Measurements from ENCODE around the gene ADAMTS14.

ADAMTS14 gene

GRCh38 chr10:70771311-70772194 is 99.2 kb downstream of the ADAMTS14 start:
- no peak for DNase-seq (ENCODE audit: low read depth in 2 of 2)

- DNase-seq (ENCODE audit: low read depth in 2 of 2) = no peak
Observed at GRCh38 chr10:70772627-70773026, 100.3 kb downstream of the ADAMTS14 start.

- no peak for DNase-seq (ENCODE audit: low read depth in 2 of 2)
Observed at GRCh38 chr10:70773461-70773860, 101.2 kb downstream of the ADAMTS14 start.

- DNase-seq (ENCODE audit: low read depth in 2 of 2) = no peak
Observed at GRCh38 chr10:70773965-70774809, 101.9 kb downstream of the ADAMTS14 start.

GRCh38 chr10:70774810-70775678 is 102.7 kb downstream of the ADAMTS14 start:
- DNase-seq (ENCODE audit: low read depth in 2 of 2) = no peak

- no peak for DNase-seq (ENCODE audit: low read depth in 2 of 2)
Observed at GRCh38 chr10:70775679-70776454, 103.6 kb downstream of the ADAMTS14 start.

- DNase-seq (ENCODE audit: low read depth in 2 of 2) = no peak
Observed at GRCh38 chr10:70776455-70777005, 104.2 kb downstream of the ADAMTS14 start.

GRCh38 chr10:70777063-70777875 is 105.0 kb downstream of the ADAMTS14 start:
- no peak for DNase-seq (ENCODE audit: low read depth in 2 of 2)

GRCh38 chr10:70778267-70778924 is 106.1 kb downstream of the ADAMTS14 start:
- no peak for DNase-seq (ENCODE audit: low read depth in 2 of 2)

GRCh38 chr10:70779088-70779487 is 106.8 kb downstream of the ADAMTS14 start:
- no peak for DNase-seq (ENCODE audit: low read depth in 2 of 2)

- no peak for DNase-seq (ENCODE audit: low read depth in 2 of 2)
Observed at GRCh38 chr10:70779511-70780369, 107.4 kb downstream of the ADAMTS14 start.

- DNase-seq (ENCODE audit: low read depth in 2 of 2) = no peak
Observed at GRCh38 chr10:70780370-70780760, 108.1 kb downstream of the ADAMTS14 start.

GRCh38 chr10:70780772-70781171 is 108.5 kb downstream of the ADAMTS14 start:
- no peak for DNase-seq (ENCODE audit: low read depth in 2 of 2)

GRCh38 chr10:70781461-70782051 is 109.2 kb downstream of the ADAMTS14 start:
- DNase-seq (ENCODE audit: low read depth in 2 of 2) = no peak

- DNase-seq (ENCODE audit: low read depth in 2 of 2) = no peak
Observed at GRCh38 chr10:70782086-70782745, 109.9 kb downstream of the ADAMTS14 start.

GRCh38 chr10:70782746-70783680 is 110.7 kb downstream of the ADAMTS14 start:
- DNase-seq (ENCODE audit: low read depth in 2 of 2) = no peak
